ENCODE data around the gene DZIP1L. TPM values are rescaled to one million over a fixed set of nuclear protein-coding genes. Genes with fewer than 3 reads are reported as not detected.

The DZIP1L gene
- total RNA-seq, 2 donors from 2014 or later = 32.0 to 32.5 TPM

- H3K4me1 ChIP-seq (ENCODE audit: control insufficient read depth, insufficient read depth, low read length) = no peaks in the 10 kb centered on the region
- Mint-ChIP-seq H3K4me3 (no peak overlapping the region), H3K9me3 (no peaks in the 10 kb centered on the region), H3K36me3 (ENCODE audit: low read depth) (peaks cover 5% of the 10 kb centered on the region), H3K4me1 (peaks cover 3% of the 10 kb centered on the region), H3K27ac (no peak overlapping the region), H3K27me3 (ENCODE audit: insufficient read depth) (peaks cover 24% of the 10 kb centered on the region)
- no peaks in the 10 kb centered on the region for H3K9me3 ChIP-seq (ENCODE audit: control insufficient read depth, low read length)
- 89 to 95% methylated on average over 1 of the region's 1 CpG for WGBS, 2 experiments (ENCODE audit: insufficient coverage in 1 of 2, insufficient read length in 1 of 2)
- H3K27ac ChIP-seq (ENCODE audit: low read depth, low read length) = no peak overlapping the region
- H3K9ac ChIP-seq (ENCODE audit: extremely low read depth, low read length, poor library complexity, severe bottlenecking) = no peak overlapping the region
- peaks cover 6% of the 10 kb centered on the region for H3K36me3 ChIP-seq (ENCODE audit: control insufficient read depth, insufficient read depth, low read length)
- no peak overlapping the region for H3K4me3 ChIP-seq (ENCODE audit: low read length)
- no peak for DNase-seq
- H3K27me3 ChIP-seq (ENCODE audit: control insufficient read depth, insufficient read depth, low read length, poor library complexity, severe bottlenecking) = no peaks in the 10 kb centered on the region
- TF ChIP-seq CTCF (conservative IDR thresholded peaks at IDR 0.05) = no peak
Measured at GRCh38 chr3:138034918-138035317, 80.5 kb downstream of the DZIP1L start.

GRCh38 chr3:138033202-138033691, 82.2 kb downstream of the DZIP1L start:
- TF ChIP-seq CTCF (conservative IDR thresholded peaks at IDR 0.05) = no peak
- Mint-ChIP-seq H3K4me3 (no peak overlapping the region), H3K27me3 (ENCODE audit: insufficient read depth) (peaks cover 34% of the 10 kb centered on the region), H3K27ac (no peak overlapping the region), H3K4me1 (peaks cover 3% of the 10 kb centered on the region), H3K36me3 (ENCODE audit: low read depth) (peaks cover 12% of the 10 kb centered on the region), H3K9me3 (no peaks in the 10 kb centered on the region)
- no peaks in the 10 kb centered on the region for H3K27me3 ChIP-seq (ENCODE audit: control insufficient read depth, insufficient read depth, low read length, poor library complexity, severe bottlenecking)
- H3K36me3 ChIP-seq (ENCODE audit: control insufficient read depth, insufficient read depth, low read length) = peaks cover 7% of the 10 kb centered on the region
- no peak overlapping the region for H3K4me3 ChIP-seq (ENCODE audit: low read length)
- DNase-seq = no peak
- no peak overlapping the region for H3K9ac ChIP-seq (ENCODE audit: extremely low read depth, low read length, poor library complexity, severe bottlenecking)
- H3K9me3 ChIP-seq (ENCODE audit: control insufficient read depth, low read length) = no peaks in the 10 kb centered on the region
- 100% methylated on average over 1 to 2 of the region's 2 CpGs for WGBS, 2 experiments (ENCODE audit: insufficient coverage in 1 of 2, insufficient read length in 1 of 2)
- H3K4me1 ChIP-seq (ENCODE audit: control insufficient read depth, insufficient read depth, low read length) = no peaks in the 10 kb centered on the region
- H3K27ac ChIP-seq (ENCODE audit: low read depth, low read length) = no peak overlapping the region

GRCh38 chr3:138032567-138032966, 82.8 kb downstream of the DZIP1L start:
- no peak overlapping the region for H3K9ac ChIP-seq (ENCODE audit: extremely low read depth, low read length, poor library complexity, severe bottlenecking)
- H3K36me3 Mint-ChIP-seq (ENCODE audit: low read depth) = peaks cover 11% of the 10 kb centered on the region
- H3K9me3 ChIP-seq (ENCODE audit: control insufficient read depth, low read length) = no peaks in the 10 kb centered on the region
- H3K27me3 ChIP-seq (ENCODE audit: control insufficient read depth, insufficient read depth, low read length, poor library complexity, severe bottlenecking) = no peaks in the 10 kb centered on the region
- H3K9me3 Mint-ChIP-seq = no peaks in the 10 kb centered on the region
- no peak overlapping the region for H3K27ac ChIP-seq (ENCODE audit: low read depth, low read length)
- no peak overlapping the region for H3K27ac Mint-ChIP-seq
- H3K27me3 Mint-ChIP-seq (ENCODE audit: insufficient read depth) = peaks cover 31% of the 10 kb centered on the region
- peaks cover 2% of the 10 kb centered on the region for H3K4me1 ChIP-seq (ENCODE audit: control insufficient read depth, insufficient read depth, low read length)
- 86 to 89% methylated on average over 3 of the region's 3 CpGs for WGBS, 2 experiments (ENCODE audit: insufficient coverage in 1 of 2, insufficient read length in 1 of 2)
- no peak overlapping the region for H3K4me3 ChIP-seq (ENCODE audit: low read length)
- no peak overlapping the region for H3K4me3 Mint-ChIP-seq
- peaks cover 2% of the 10 kb centered on the region for H3K4me1 Mint-ChIP-seq
- H3K36me3 ChIP-seq (ENCODE audit: control insufficient read depth, insufficient read depth, low read length) = peaks cover 7% of the 10 kb centered on the region
- no peak for DNase-seq
- no peak for TF ChIP-seq CTCF (conservative IDR thresholded peaks at IDR 0.05)
